ENCODE data around the gene DUSP22.

DNA sequence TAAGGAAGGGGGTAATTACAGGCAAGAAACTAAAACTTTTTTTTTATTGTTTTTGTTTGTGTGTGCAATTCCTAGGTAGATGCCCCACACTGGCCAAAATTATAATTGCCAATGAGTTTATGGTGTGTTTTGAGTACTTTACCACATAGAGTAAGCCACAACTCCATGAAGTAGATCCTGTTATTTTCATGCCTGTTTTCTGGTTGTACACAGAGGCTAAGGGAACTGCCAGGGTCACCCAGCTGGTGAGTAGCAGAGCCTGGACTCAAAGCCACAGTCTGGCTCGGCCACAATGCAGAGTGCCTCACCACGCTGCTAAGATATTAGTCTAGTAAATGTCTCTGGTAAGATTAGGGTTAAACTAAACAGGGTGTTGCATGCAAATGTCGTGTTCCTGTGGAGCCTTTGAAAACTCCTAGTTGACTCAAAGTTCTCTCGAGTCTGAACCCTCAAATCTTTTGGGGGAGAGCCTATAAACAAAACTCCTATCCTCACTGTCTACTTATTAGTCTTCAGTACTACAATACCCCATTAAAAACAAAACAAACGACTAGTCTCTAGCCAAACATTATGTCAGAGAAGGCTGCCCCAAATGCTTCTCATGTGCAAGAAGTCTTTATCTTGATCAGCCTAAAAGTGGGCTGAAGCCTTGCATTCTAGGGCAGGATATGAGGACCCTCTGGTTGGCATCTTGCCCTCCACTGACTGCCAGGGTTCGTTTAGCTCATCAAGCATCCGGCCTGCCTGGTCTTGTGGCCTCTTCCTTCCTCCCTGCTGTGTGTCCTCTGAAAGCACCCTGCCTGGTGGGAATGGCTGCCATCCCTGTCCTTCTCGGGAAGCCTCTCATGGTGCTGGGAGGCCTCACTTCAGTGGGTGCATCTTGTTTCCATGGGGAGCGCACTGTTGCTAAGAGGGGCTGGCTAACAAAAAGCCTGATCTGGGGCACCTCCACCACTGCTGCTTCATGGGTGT lies 4.2 kb downstream of the DUSP22 start:
- TF ChIP-seq, protein P1, sequence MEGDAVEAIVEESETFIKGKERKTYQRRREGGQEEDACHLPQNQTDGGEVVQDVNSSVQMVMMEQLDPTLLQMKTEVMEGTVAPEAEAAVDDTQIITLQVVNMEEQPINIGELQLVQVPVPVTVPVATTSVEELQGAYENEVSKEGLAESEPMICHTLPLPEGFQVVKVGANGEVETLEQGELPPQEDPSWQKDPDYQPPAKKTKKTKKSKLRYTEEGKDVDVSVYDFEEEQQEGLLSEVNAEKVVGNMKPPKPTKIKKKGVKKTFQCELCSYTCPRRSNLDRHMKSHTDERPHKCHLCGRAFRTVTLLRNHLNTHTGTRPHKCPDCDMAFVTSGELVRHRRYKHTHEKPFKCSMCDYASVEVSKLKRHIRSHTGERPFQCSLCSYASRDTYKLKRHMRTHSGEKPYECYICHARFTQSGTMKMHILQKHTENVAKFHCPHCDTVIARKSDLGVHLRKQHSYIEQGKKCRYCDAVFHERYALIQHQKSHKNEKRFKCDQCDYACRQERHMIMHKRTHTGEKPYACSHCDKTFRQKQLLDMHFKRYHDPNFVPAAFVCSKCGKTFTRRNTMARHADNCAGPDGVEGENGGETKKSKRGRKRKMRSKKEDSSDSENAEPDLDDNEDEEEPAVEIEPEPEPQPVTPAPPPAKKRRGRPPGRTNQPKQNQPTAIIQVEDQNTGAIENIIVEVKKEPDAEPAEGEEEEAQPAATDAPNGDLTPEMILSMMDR (IDR thresholded peaks at IDR 0.05; ENCODE audit: borderline replicate concordance, extremely low read depth, low read length, poor library complexity, severe bottlenecking): peak; percentile 19
- TF ChIP-seq EZH2 (IDR thresholded peaks at IDR 0.05; ENCODE audit: borderline replicate concordance, low read depth, low read length, severe bottlenecking): no peak

Measured in DND-41 (cell line).